ENCODE measurements around the gene FAM89B. TPM values are rescaled to one million over a fixed set of nuclear protein-coding genes. Genes with fewer than 3 reads are reported as not detected.

FAM89B gene
- total and polyA plus RNA-seq, 2 of the 8 experiments (the other 6 are each of a cell fraction or from before 2014, with no cell fraction given) = 15.8 to 32.4 TPM

GRCh38 chr11:65606876-65607613 is 34.7 kb downstream of the FAM89B start (continued):
- no peak for TF ChIP-seq JUND (IDR thresholded peaks at IDR 0.05; ENCODE audit: low read length)
- TF ChIP-seq CBX8 (IDR thresholded peaks at IDR 0.05; ENCODE audit: borderline replicate concordance, low read depth, low read length) = no peak
- 0 out of 2 replicates have a peak, but pooled peaks have one; percentile 38 for TF ChIP-seq FOSL1 (IDR thresholded peaks at IDR 0.05; ENCODE audit: insufficient read depth, low read depth, low read length)
- TF ChIP-seq PHF8 (conservative IDR thresholded peaks at IDR 0.05; ENCODE audit: low read depth, low read length) = no peak
- TF ChIP-seq GTF2F1 (IDR thresholded peaks at IDR 0.05; ENCODE audit: borderline replicate concordance, low read depth, low read length) = no peak
- TF ChIP-seq SAP30 (IDR thresholded peaks at IDR 0.05; ENCODE audit: insufficient read depth, insufficient replicate concordance, low read length) = no peak
- no peak for TF ChIP-seq CBX5 (IDR thresholded peaks at IDR 0.05; ENCODE audit: low read depth, low read length)
- TF ChIP-seq SUZ12 (IDR thresholded peaks at IDR 0.05; ENCODE audit: low read length) = 0 out of 2 replicates have a peak, but pooled peaks have one; percentile 13
- no peak for TF ChIP-seq POU5F1 (IDR thresholded peaks at IDR 0.05; ENCODE audit: low read depth, low read length)
- TF ChIP-seq EZH2 (IDR thresholded peaks at IDR 0.05; ENCODE audit: low read depth, low read length, severe bottlenecking) = no peak
- TF ChIP-seq MAFK (IDR thresholded peaks at IDR 0.05; ENCODE audit: low read depth, low read length) = no peak
- peak; percentile 38; the same call in 1 of the 2 replicates for TF ChIP-seq TBP (IDR thresholded peaks at IDR 0.05; ENCODE audit: low read depth, low read length)
- no peak for TF ChIP-seq CTBP2 (IDR thresholded peaks at IDR 0.05; ENCODE audit: borderline replicate concordance, insufficient read depth, insufficient read length, low read length)
- peak; percentile 98 for TF ChIP-seq E2F6 (IDR thresholded peaks at IDR 0.05)
- peak; percentile 62 for TF ChIP-seq CREB1 (IDR thresholded peaks at IDR 0.05)
- peak; percentile 86 for TF ChIP-seq SP1 (IDR thresholded peaks at IDR 0.05; ENCODE audit: low read depth, low read length)
- no peak for TF ChIP-seq BRCA1 (IDR thresholded peaks at IDR 0.05; ENCODE audit: low read depth, low read length)
- 0 out of 2 replicates have a peak, but pooled peaks have one; percentile 1 for TF ChIP-seq TEAD4 (IDR thresholded peaks at IDR 0.05; ENCODE audit: low read depth, low read length)
- no peak for TF ChIP-seq TAF1 (IDR thresholded peaks at IDR 0.05; ENCODE audit: low read depth, low read length)
- TF ChIP-seq CEBPB (IDR thresholded peaks at IDR 0.05; ENCODE audit: low read depth, low read length) = no peak; the same call in 1 of the 2 replicates
- TF ChIP-seq MAX (IDR thresholded peaks at IDR 0.05) = peak; percentile 99
- 0 out of 2 replicates have a peak, but pooled peaks have one; percentile 68 for TF ChIP-seq RBBP5 (IDR thresholded peaks at IDR 0.05; ENCODE audit: borderline replicate concordance, low read depth, low read length)
- peak; percentile 53 for TF ChIP-seq ASH2L (IDR thresholded peaks at IDR 0.05; ENCODE audit: low read length)

Measured in H1 (cell line).